Activated T-cell treated with anti-CD3 and anti-CD28 coated beads for 1 hour (primary cell): Measurements from ENCODE around the gene COQ2.
"Not testable (repeated sequence)": the region's sequence is repeated elsewhere in the genome, so short reads cannot be mapped to it uniquely, and the experiment has no call there.

Experiments
- DNase-seq: peaks from one replicate; pipeline ENCODE4 v3.0.0-alpha.2; 2020; ENCODE audit warnings: low read depth

COQ2 gene, protein sequence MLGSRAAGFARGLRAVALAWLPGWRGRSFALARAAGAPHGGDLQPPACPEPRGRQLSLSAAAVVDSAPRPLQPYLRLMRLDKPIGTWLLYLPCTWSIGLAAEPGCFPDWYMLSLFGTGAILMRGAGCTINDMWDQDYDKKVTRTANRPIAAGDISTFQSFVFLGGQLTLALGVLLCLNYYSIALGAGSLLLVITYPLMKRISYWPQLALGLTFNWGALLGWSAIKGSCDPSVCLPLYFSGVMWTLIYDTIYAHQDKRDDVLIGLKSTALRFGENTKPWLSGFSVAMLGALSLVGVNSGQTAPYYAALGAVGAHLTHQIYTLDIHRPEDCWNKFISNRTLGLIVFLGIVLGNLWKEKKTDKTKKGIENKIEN

GRCh38 chr4:83284193-83285054 lies at the start of gene COQ2:
Gene COQ2 (minus strand): TSS chr4:83284798. CDS start chr4:83284764, 34 bp downstream.
- peak; percentile 95 for DNase-seq

DNA sequence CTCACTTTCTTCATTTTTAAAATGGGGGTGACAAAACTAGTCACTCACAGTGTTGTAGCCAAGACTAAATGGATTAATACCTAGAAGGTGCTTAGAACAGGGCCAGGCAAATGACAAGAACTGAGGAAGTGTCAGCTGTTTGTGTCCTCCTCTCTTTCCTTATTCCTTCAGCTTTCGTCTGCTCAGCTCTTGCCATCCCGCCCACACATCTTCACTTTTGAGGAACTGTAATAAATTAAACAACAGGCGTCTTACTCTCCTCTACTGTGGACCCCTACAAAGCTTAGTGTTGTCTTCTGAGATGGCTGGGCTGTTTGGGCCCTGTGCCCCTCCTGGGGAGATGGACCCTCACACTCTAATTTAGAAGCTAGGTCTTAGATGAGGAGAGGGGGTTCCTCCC lies 47.4 kb upstream of the COQ2 start:
- no peak for DNase-seq

GRCh38 chr4:83329521-83330110 lies 45.0 kb upstream of the COQ2 start:
- DNase-seq = no peak

DNA sequence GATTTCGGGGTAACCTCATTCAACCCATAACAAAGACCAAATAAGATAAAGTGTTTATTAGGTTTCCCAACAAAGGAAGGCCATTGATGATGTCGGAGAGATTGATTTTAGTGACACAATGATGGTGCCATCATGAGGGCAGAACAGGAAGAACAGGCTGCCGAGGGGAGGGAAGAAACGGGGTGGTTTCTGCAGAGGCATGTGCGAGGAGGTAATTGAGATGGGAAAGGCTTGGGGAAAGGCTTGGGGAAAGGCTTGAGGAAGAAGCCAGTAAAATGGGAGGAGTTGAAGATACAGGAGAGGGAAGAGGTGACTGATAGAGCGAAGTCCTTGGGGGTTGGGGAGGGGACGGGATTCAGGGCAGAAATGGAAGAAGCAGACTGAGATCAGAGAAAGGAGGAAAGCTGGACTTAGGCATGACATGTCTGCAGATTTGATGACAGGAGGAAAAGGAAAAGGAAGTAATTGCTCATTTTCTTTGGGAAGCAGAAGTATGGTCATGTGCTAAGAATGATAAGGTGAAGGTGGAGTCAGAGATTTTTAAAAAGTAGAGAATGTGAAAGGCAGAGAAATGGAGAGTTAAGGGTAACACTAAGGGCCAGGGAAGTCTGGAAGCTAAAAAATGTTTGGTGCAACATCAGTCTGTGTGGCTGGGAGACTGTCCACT lies 44.1 kb upstream of the COQ2 start:
- no peak for DNase-seq

GRCh38 chr4:83326546-83326945 lies 41.9 kb upstream of the COQ2 start:
- DNase-seq = no peak

DNA sequence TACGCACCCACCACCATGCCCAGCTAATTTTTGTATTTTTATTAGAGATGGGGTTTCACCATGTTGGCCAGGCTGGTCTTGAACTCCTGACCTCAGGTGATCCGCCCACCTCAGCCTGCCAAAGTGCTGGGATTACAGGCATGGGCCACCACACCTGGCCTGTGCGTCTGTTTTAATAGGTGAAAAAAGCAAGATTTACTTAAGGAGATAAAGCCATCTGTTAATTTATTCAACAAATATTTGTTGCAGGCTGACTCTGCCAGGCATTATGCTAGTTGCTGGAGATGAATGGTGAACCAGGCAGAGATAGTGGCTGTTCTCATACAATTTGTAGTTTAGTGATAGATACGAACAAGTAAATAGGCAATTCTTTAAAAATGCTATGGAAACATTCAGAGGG lies 40.7 kb upstream of the COQ2 start:
- not testable (repeated sequence) for DNase-seq

DNA sequence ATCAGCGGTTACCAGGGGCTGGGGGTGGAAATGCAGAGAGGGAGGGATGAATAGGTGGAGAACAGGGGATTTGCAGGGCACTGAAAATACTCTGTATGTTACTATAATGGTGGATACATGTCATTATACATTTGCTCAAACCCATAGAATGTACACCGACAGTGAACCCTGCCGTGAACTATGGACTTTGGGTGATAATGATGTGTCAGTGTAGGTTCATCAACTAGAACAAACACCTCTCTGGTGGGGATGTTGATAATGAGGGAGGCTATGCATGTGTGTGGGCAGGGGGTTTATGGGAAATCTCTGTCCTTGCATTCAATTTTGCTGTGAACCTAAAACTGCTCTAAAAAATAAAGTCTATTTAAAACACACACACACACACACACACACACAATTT lies 38.5 kb upstream of the COQ2 start:
- no peak for DNase-seq

DNA sequence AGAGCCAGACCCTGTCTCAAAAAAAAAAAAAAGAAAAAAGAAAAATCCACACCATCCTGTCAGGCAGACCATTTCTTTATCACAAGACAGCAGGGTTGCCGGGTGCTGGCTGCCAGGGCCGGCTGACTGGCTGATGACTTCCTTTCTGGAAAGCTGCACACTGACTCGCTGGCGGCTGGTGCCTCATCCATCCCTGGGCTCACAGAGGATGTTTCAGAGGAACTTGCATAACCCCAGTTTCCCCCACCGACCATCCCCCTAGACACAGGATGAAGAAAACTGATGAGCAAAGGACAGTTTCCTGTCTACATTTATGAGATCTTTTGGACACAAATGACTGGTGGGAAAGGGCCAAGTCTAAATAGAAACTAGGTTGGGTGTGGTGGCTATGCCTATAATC lies 36.0 kb upstream of the COQ2 start:
- DNase-seq = no peak

DNA sequence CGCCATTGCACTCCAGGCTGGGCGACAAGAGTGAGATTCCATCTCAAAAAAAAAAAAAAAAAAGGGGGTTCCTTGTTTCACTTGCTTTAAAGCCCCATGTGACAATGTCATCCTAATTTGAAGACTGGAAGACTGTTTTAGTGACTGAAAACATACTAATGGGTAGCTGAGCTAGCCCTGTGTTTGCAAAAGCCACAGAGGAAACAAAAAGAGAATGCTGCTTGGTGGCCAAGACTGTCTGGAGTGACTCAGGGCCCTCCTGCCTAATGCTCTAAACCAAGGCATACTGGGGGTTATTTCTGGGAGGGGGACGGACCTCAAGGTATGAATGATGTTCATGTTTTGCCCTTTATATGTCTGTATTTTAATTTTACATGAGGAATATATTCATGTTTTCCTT lies 34.1 kb upstream of the COQ2 start:
- DNase-seq = no peak

DNA sequence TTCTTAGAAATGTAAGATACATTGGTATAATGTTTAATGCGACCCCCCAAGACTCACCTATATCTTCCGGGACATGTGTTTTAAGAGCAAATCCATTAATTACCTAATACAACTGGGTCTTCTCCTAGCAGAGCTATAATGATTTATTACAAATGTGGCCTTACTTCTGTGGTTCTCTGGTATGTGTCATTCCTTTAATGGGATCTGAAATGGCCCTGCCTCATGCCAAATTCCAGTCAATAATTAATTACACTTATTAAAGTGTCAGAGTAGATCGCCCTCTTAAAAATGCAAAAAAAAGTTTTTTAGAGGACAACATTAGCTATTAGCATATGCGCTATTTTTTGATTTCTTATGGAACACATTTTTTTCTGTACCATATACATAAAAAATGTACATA lies 33.1 kb upstream of the COQ2 start:
- no peak for DNase-seq

GRCh38 chr4:83316459-83317165 lies 32.0 kb upstream of the COQ2 start:
- DNase-seq = no peak

DNA sequence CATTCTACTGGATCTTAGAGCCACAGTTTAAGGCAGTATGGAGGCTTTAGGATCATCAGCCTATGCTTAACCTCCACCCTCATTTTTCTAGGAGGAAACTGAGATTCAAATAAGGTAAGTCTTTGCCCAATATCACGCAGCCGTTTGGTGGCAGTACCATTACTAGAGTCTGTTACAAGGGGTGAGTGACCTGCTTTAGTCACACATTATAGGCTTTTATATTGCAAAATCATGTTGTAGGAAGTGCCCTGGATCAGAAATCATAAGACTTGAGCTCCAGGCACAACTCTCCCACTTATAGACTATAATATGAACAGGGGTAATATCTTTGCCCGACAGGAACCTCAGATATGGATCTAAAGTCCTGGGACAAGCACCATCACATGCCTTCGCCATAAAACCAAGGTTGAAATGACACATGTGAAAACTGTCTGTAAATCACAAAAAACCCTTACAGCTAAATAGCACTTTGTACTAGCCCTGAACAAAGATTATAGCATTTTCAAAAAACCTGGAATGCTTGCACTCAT lies 30.8 kb upstream of the COQ2 start:
- DNase-seq = no peak

DNA sequence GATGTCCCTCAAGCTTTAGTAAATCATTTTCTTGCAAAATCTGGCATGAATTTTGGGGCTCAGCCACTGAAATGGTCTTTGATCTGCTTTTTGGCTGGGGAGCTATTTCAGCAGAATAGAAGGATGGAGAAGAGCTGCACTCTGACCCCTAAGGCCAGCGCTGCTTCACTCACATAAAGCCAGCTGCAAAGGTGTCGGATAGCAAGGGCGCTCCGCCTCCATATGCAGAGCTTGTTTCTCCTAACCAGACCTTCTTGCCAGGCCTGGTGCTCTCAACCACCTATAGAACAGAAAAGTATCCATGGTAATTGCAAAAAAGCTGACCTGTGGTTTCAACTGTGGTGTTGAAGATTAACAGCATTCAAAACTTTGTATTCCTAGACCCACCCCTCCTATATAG lies 24.1 kb upstream of the COQ2 start:
- DNase-seq = no peak

DNA sequence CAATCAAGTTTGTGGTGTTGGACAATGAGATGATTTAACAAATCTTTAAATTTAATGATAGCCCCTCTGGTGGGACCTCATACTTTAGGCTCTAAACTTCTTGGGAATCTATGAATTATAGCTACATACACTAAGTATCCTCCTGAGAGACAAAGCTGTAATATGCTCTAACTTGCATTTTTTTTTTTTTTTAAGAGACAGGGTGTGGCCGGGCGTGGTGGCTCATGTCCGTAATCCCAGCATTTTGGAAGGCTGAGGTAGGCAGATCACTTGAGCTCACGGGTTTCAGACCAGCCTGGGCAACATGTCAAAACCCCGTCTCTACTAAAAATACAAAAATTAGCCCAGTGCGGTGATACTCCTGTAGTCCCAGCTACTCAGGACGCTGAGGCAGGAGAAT lies 23.3 kb upstream of the COQ2 start:
- no peak for DNase-seq

GRCh38 chr4:83305187-83305586 lies 20.6 kb upstream of the COQ2 start:
- no peak for DNase-seq

GRCh38 chr4:83297548-83298260 lies 13.1 kb upstream of the COQ2 start:
- no peak for DNase-seq

GRCh38 chr4:83293305-83294046 lies 8.9 kb upstream of the COQ2 start:
- no peak for DNase-seq

DNA sequence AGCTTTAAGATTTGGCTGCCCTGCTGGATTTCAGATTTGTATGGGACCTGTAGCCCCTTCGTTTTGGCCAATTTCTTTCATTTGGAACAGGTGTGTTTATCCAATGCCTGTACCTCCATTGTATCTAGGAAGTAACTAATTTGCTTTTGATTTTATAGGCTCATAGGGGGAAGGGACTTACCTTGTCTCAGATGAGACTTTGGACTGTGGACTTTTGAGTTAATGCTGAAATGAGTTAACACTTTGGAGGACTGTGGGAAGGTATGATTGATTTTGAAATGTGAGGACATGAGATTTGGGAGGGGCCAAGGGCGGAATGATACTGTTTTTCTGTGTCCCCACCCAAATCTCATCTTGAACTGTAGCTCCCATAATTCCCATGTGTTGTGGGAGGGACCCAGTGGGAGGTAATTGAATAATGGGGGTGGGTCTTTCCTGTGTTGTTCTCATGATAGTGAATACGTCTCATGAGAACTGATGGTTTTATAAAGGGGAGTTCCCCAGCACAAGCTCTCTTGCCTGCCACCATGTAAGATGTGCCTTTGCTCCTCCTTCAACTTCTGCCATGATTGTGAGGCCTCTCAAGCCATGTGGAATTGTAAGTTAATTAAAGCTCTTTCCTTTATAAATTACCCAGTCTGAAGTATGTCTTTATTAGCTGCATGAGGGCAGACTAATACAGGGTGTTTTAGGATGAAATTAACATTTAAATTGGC lies 5.6 kb upstream of the COQ2 start:
- DNase-seq = not testable (repeated sequence)

GRCh38 chr4:83288381-83288780 lies 3.8 kb upstream of the COQ2 start:
- DNase-seq = not testable (repeated sequence)

DNA sequence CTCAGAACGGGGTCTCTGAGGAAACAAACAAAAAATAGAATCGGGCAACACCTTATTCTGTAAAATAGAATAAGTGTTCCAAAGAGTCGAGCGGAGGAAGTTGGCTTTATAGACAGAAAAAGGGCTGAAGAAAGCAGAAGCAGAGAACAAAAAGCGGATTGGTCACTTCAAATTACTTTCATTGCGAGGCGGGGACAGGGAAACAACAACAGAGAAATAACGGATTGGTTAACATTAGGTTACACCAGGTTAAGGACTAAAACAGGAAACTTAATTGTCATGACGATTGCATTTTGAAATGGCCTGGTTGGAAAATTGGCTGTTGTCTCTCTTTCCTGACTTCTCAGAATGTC lies 433 bp upstream of the COQ2 start:
- no peak for DNase-seq
